SU-DHL-6 (cell line): ENCODE data around the gene TCEAL5.

ENCODE experiments used
- H2AFZ ChIP-seq: fragments of 200-600 bp; sonication (generic); 2 replicates; pipeline ENCODE4 v1.6.1; 2014; ENCODE audit warnings: low read depth, mild to moderate bottlenecking, moderate library complexity, mixed read lengths, antibody characterized with exemption, low read length; ENCODE audit not compliant: severe bottlenecking
- H3F3A ChIP-seq: fragments of 200-600 bp; shearing (Covaris generic); 2 replicates; pipeline ENCODE4 v1.6.0; 2016; ENCODE audit warnings: antibody characterized with exemption, mild to moderate bottlenecking; ENCODE audit not compliant: insufficient read depth
- H3K27ac ChIP-seq: fragments of 200-600 bp; sonication (generic); 2 replicates; pipeline ENCODE4 v1.5.1; 2016; ENCODE audit warnings: low read depth, mild to moderate bottlenecking, low read length, moderate library complexity, mixed read lengths
- H3K27me3 ChIP-seq: fragments of 200-600 bp; sonication (generic), shearing (Covaris generic); 2 replicates; pipeline ENCODE4 v1.6.0; 2014; ENCODE audit warnings: mild to moderate bottlenecking, low read length
- H3K36me3 ChIP-seq: fragments of 200-600 bp; sonication (generic); 2 replicates; pipeline ENCODE4 v1.6.1; 2014; ENCODE audit warnings: mild to moderate bottlenecking, low read length, mixed read lengths
- H3K4me2 ChIP-seq: fragments of 300-600, 200-600 bp; shearing (Covaris generic), sonication (generic); 2 replicates; pipeline ENCODE4 v1.6.0; 2014; ENCODE audit warnings: low read length, low read depth, mild to moderate bottlenecking; ENCODE audit not compliant: poor library complexity, severe bottlenecking
- H3K4me3 ChIP-seq: fragments of 200-600 bp; sonication (generic); 2 replicates; pipeline ENCODE4 v1.5.1; 2014; ENCODE audit warnings: antibody characterized with exemption, low read length, mild to moderate bottlenecking, mixed read lengths; ENCODE audit not compliant: insufficient read depth, poor library complexity, severe bottlenecking
- H3K79me2 ChIP-seq: fragments of 200-600 bp; sonication (generic); 2 replicates; pipeline ENCODE4 v1.6.1; 2014; ENCODE audit warnings: mild to moderate bottlenecking, low read length, moderate library complexity; ENCODE audit not compliant: insufficient read depth
- H3K9ac ChIP-seq: fragments of 200-600 bp; sonication (generic); 2 replicates; pipeline ENCODE4 v1.7.0; 2014; ENCODE audit warnings: mild to moderate bottlenecking, low read length
- H3K9me2 ChIP-seq: fragments of 200-600 bp; sonication (generic); replicated peaks from 2 replicates; pipeline ENCODE4 v1.6.1; 2014; ENCODE audit warnings: low read length; ENCODE audit not compliant: insufficient read depth
- H3K9me3 ChIP-seq: fragments of 200-600 bp; sonication (generic); 2 replicates; pipeline ENCODE4 v1.6.1; 2014; ENCODE audit warnings: low read length, mixed read lengths; ENCODE audit not compliant: insufficient read depth
- H4K20me1 ChIP-seq: fragments of 200-600 bp; sonication (generic); 2 replicates; pipeline ENCODE4 v1.6.1; 2014; ENCODE audit warnings: low read depth, mild to moderate bottlenecking, antibody characterized with exemption, low read length, moderate library complexity, mixed read lengths
- CTCF ChIP-seq: fragments of 200-600 bp; sonication (generic); IDR thresholded peaks from one replicate; pipeline ENCODE4 v1.5.1; 2017; ENCODE audit warnings: antibody characterized with exemption, mild to moderate bottlenecking, low read length, moderate library complexity; ENCODE audit not compliant: insufficient read depth, poor library complexity, severe bottlenecking
- EZH2phosphoT487 ChIP-seq: fragments of 200-600 bp; sonication (generic), shearing (Covaris generic); conservative IDR thresholded peaks from 2 replicates; pipeline ENCODE4 v1.6.1; 2018; ENCODE audit warnings: mild to moderate bottlenecking, antibody characterized with exemption, low read length, moderate library complexity, mixed read lengths

TCEAL5 gene

GRCh38 chrX:103279624-103280023, 3.1 kb upstream of the TCEAL5 start:
- no peaks in the 10 kb centered on the region for H3K36me3 ChIP-seq
- H3K79me2 ChIP-seq, result no peaks in the 10 kb centered on the region
- no peaks in the 10 kb centered on the region for H3F3A ChIP-seq
- no peak overlapping the region for H3K4me2 ChIP-seq
- H3K9me2 ChIP-seq, result no peaks in the 10 kb centered on the region
- TF ChIP-seq EZH2phosphoT487, result no peak
- no peak for TF ChIP-seq CTCF
- no peaks in the 10 kb centered on the region for H4K20me1 ChIP-seq
- H3K27me3 ChIP-seq, result no peaks in the 10 kb centered on the region
- no peaks in the 10 kb centered on the region for H3K9me3 ChIP-seq
- H3K27ac ChIP-seq, result no peak overlapping the region
- H2AFZ ChIP-seq, result no peak overlapping the region
- H3K9ac ChIP-seq, result no peak overlapping the region
- H3K4me3 ChIP-seq, result no peak overlapping the region

GRCh38 chrX:103275947-103276567, 493 bp downstream of the TCEAL5 start:
- H4K20me1 ChIP-seq, result no peaks in the 10 kb centered on the region
- no peaks in the 10 kb centered on the region for H3F3A ChIP-seq
- no peak overlapping the region for H2AFZ ChIP-seq
- no peak overlapping the region for H3K27ac ChIP-seq
- no peaks in the 10 kb centered on the region for H3K9me3 ChIP-seq
- no peaks in the 10 kb centered on the region for H3K27me3 ChIP-seq
- H3K4me3 ChIP-seq, result no peak overlapping the region
- no peaks in the 10 kb centered on the region for H3K79me2 ChIP-seq
- H3K9me2 ChIP-seq, result no peaks in the 10 kb centered on the region
- no peak overlapping the region for H3K4me2 ChIP-seq
- H3K9ac ChIP-seq, result no peak overlapping the region
- H3K36me3 ChIP-seq, result no peaks in the 10 kb centered on the region
- TF ChIP-seq CTCF, result no peak
- no peak for TF ChIP-seq EZH2phosphoT487

- H2AFZ ChIP-seq, result no peak overlapping the region
- H3K4me2 ChIP-seq, result no peak overlapping the region
- H4K20me1 ChIP-seq, result no peaks in the 10 kb centered on the region
- no peaks in the 10 kb centered on the region for H3F3A ChIP-seq
- TF ChIP-seq CTCF (no peak), EZH2phosphoT487 (no peak)
- H3K9me3 ChIP-seq, result no peaks in the 10 kb centered on the region
- H3K36me3 ChIP-seq, result no peaks in the 10 kb centered on the region
- H3K27ac ChIP-seq, result no peak overlapping the region
- H3K9ac ChIP-seq, result no peak overlapping the region
- no peaks in the 10 kb centered on the region for H3K9me2 ChIP-seq
- no peaks in the 10 kb centered on the region for H3K27me3 ChIP-seq
- H3K79me2 ChIP-seq, result no peaks in the 10 kb centered on the region
- no peak overlapping the region for H3K4me3 ChIP-seq
These were observed 2.3 kb downstream of the TCEAL5 start for GRCh38 chrX:103274284-103274683.
